Left renal cortex interstitium (tissue), 4 donors: ENCODE measurements around the gene PMF1. TPM values are rescaled to one million over a fixed set of nuclear protein-coding genes. Genes with fewer than 3 reads are reported as not detected.
A peak's percentile ranks its signal among the peaks of the same experiment; 100 is the strongest.

Experiments
- DNase-seq, 4 donors: peaks; one replicate each; pipeline ENCODE4 v3.0.0-alpha.2; 2013; ENCODE audit warnings: low read depth in 4 of 4, low spot score in 2 of 4, missing footprints in 1 of 4
- polyA plus RNA-seq, 4 donors: library from polyadenylated mRNA; unstranded; fragments of 120-200 nt; gene quantifications; one replicate each; pipeline ENCODE4 v1.2.1, GENCODE V29; 2013; ENCODE audit not compliant: insufficient read length in 4 of 4

The PMF1 gene
- polyA plus RNA-seq, 4 donors, result 78.4 to 103 (median 97.6) TPM

- no peak for DNase-seq
Observed at GRCh38 chr1:156232201-156232894, 19.5 kb downstream of the PMF1 start.

- no peak for DNase-seq
Observed at GRCh38 chr1:156233426-156234127, 20.8 kb downstream of the PMF1 start.

- DNase-seq, result no peak
Observed at GRCh38 chr1:156236164-156236563, 23.4 kb downstream of the PMF1 start.

GRCh38 chr1:156238248-156238647 lies 25.4 kb downstream of the PMF1 start:
- no peak for DNase-seq

- DNase-seq, result no peak
Observed at GRCh38 chr1:156241311-156241811, 28.6 kb downstream of the PMF1 start.

- DNase-seq, result no peak
Observed at GRCh38 chr1:156241926-156242325, 29.1 kb downstream of the PMF1 start, which contains the start of gene BGLAP. TSS of gene BGLAP (plus strand) at chr1:156242184. CDS start at chr1:156242232, 48 bp downstream.

GRCh38 chr1:156242738-156243137 lies 29.9 kb downstream of the PMF1 start:
- no peak for DNase-seq

- no peak for DNase-seq
Observed at GRCh38 chr1:156244126-156244525, 31.3 kb downstream of the PMF1 start.

- DNase-seq, result no peak
Observed at GRCh38 chr1:156244712-156245111, 31.9 kb downstream of the PMF1 start.

GRCh38 chr1:156245451-156246232 lies 32.8 kb downstream of the PMF1 start:
- DNase-seq, result peak in 1 of 4 donors; percentile 13

- DNase-seq, result no peak
Observed at GRCh38 chr1:156246241-156246780, 33.5 kb downstream of the PMF1 start.

GRCh38 chr1:156246781-156247459 lies 34.1 kb downstream of the PMF1 start:
- no peak for DNase-seq

- no peak for DNase-seq
Observed at GRCh38 chr1:156247460-156248322, 34.9 kb downstream of the PMF1 start, which contains the start of gene PAQR6. TSS of gene PAQR6 (minus strand) at chr1:156248056. CDS start at chr1:156246731, 1,325 bp downstream.

GRCh38 chr1:156248323-156248683 lies 35.5 kb downstream of the PMF1 start:
- DNase-seq, result no peak

GRCh38 chr1:156249593-156249992 lies 36.8 kb downstream of the PMF1 start:
- no peak for DNase-seq

- DNase-seq, result no peak
Observed at GRCh38 chr1:156251527-156251926, 38.7 kb downstream of the PMF1 start.

GRCh38 chr1:156253634-156254033 lies 40.8 kb downstream of the PMF1 start:
- no peak for DNase-seq

GRCh38 chr1:156257711-156258110 lies 44.9 kb downstream of the PMF1 start:
- DNase-seq, result no peak

- no peak for DNase-seq
Observed at GRCh38 chr1:156258859-156259258, 46.1 kb downstream of the PMF1 start.
